ENCODE data around the gene ISL2.

The ISL2 gene

DNA sequence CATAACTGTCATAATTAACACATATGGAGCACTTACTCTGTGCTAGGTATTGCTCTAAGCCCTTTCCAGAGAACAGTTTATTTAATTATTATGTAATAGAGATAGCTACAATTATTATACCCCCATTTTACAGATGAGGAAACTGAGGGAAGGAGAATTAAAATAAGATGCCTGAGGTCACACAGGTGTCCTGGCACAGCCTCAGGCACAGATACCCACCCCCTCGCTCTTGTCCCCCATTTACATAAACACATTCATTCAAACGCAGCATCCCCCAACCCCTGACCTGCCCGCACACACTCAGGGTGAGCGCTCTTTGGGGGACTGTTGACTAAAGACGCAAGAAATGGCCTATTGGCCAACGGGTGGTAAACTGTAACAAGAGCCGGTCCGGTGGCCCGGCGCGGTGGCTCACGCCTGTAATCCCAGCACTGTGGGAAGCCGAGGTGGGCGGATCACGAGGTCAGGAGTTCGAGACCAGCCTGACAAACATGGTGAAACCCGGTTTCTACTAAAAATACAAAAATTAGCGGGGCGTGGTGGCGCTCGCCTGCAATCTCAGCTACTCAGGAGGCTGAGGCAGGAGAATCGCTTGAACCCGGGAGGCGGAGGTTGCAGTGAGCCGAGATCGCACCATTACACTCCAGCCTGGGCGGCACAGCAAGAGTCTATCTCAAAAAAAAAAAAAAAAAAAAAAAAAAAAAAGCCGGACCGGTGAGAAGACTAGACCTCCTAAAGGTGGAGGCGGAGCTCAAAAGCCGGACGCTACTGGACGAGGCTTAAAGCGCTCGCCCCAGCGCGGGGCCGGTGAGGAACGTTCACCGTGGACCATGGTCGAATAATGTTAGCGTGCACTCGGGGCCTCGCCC, 1.9 kb upstream of the ISL2 start:
- no peak overlapping the region for H3K9ac ChIP-seq (ENCODE audit: low read length)

DNA sequence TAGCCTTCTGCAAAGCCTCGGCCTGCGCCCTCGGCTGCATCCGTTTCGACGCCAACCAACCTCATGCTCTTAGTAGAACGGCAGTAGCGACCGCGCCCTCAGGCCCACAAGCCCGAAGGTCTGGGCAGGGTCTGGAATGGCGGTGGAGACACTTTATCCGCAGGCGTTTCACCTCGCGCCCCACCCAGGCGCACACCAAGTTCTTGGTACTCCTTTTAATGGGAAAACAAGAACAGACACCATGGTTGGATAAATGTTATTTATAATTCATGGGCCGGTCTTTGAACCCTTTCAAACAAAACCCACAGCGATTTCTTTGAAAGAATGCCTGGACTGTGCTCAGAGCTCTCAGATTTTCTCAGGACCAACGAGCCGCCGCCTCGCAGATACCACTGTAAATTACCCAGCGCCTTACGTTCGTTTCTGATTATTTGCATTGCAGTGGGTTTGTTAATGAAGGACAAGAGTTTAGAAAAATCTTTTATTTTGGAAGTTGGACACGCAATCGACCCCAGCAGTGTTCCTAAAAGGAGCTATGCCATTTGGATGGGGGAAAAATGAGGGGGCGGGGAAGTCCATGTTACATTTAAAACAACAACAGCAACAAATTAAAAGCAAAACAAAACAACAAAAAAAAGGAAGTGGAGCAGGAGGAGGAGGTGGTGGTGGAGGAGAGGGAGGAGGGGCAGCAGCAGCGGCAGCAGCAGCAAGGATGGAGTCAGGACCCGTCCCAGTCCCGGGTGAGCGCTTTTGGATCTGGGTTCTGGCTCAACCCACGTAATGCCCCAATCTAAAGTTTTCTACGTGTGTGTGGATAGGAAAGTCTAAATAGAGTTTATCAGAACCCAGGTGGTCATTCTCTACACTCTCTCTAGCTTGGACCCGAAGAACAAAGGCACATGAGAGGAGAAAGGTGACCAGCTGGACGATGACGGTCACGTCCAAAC, 993 bp upstream of the ISL2 start:
- H3K9me3 ChIP-seq (ENCODE audit: low read length): no peaks in the 10 kb centered on the region
- no peak for TF ChIP-seq EZH2 (IDR thresholded peaks at IDR 0.05; ENCODE audit: borderline replicate concordance, low read length)
- TF ChIP-seq, protein P1, sequence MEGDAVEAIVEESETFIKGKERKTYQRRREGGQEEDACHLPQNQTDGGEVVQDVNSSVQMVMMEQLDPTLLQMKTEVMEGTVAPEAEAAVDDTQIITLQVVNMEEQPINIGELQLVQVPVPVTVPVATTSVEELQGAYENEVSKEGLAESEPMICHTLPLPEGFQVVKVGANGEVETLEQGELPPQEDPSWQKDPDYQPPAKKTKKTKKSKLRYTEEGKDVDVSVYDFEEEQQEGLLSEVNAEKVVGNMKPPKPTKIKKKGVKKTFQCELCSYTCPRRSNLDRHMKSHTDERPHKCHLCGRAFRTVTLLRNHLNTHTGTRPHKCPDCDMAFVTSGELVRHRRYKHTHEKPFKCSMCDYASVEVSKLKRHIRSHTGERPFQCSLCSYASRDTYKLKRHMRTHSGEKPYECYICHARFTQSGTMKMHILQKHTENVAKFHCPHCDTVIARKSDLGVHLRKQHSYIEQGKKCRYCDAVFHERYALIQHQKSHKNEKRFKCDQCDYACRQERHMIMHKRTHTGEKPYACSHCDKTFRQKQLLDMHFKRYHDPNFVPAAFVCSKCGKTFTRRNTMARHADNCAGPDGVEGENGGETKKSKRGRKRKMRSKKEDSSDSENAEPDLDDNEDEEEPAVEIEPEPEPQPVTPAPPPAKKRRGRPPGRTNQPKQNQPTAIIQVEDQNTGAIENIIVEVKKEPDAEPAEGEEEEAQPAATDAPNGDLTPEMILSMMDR (IDR thresholded peaks at IDR 0.05; ENCODE audit: low read length): no peak
- no peak overlapping the region for H2AFZ ChIP-seq (ENCODE audit: low read length)
- peak overlapping the region; percentile 69 for H3K4me2 ChIP-seq (ENCODE audit: low read length)
- H3K9me2 ChIP-seq (ENCODE audit: low read depth, low read length): no peaks in the 10 kb centered on the region
- no peaks in the 10 kb centered on the region for H3K36me3 ChIP-seq (ENCODE audit: insufficient read depth, low read length)
- no peaks in the 10 kb centered on the region for H4K20me1 ChIP-seq (ENCODE audit: insufficient read depth, low read length)
- H3K79me2 ChIP-seq (ENCODE audit: insufficient read depth, low read length): no peaks in the 10 kb centered on the region
- peak overlapping the region; percentile 55 for H3K4me3 ChIP-seq (ENCODE audit: low read depth, low read length, poor library complexity, severe bottlenecking)
- peaks cover 52% of the 10 kb centered on the region for H3K4me1 ChIP-seq (ENCODE audit: insufficient read depth, low read length, severe bottlenecking)
- no peaks in the 10 kb centered on the region for H3K27me3 ChIP-seq (ENCODE audit: insufficient read depth, low read length)
- H3K27ac ChIP-seq (ENCODE audit: low read depth, low read length, poor library complexity, severe bottlenecking): no peak overlapping the region
- H3F3A ChIP-seq (ENCODE audit: insufficient read depth, low read length): no peaks in the 10 kb centered on the region; the same call in 1 of the 2 replicates
- H3K9ac ChIP-seq (ENCODE audit: low read length): peak overlapping the region; percentile 38

More for the DNA sequence above, 1.9 kb upstream of the ISL2 start:
- H3K9me3 ChIP-seq (ENCODE audit: low read length): no peaks in the 10 kb centered on the region
- no peak overlapping the region for H2AFZ ChIP-seq (ENCODE audit: low read length)
- H3F3A ChIP-seq (ENCODE audit: insufficient read depth, low read length): no peaks in the 10 kb centered on the region; the same call in 1 of the 2 replicates
- no peaks in the 10 kb centered on the region for H3K27me3 ChIP-seq (ENCODE audit: insufficient read depth, low read length)
- peak overlapping the region; percentile 69 for H3K4me2 ChIP-seq (ENCODE audit: low read length)
- no peak for TF ChIP-seq EZH2 (IDR thresholded peaks at IDR 0.05; ENCODE audit: borderline replicate concordance, low read length)
- TF ChIP-seq, protein P1 (IDR thresholded peaks at IDR 0.05; ENCODE audit: low read length): no peak
- H3K4me3 ChIP-seq (ENCODE audit: low read depth, low read length, poor library complexity, severe bottlenecking): peak overlapping the region; percentile 55
- no peaks in the 10 kb centered on the region for H3K36me3 ChIP-seq (ENCODE audit: insufficient read depth, low read length)
- no peaks in the 10 kb centered on the region for H3K9me2 ChIP-seq (ENCODE audit: low read depth, low read length)
- no peaks in the 10 kb centered on the region for H3K79me2 ChIP-seq (ENCODE audit: insufficient read depth, low read length)
- H3K4me1 ChIP-seq (ENCODE audit: insufficient read depth, low read length, severe bottlenecking): peaks cover 43% of the 10 kb centered on the region
- no peak overlapping the region for H3K27ac ChIP-seq (ENCODE audit: low read depth, low read length, poor library complexity, severe bottlenecking)
- H4K20me1 ChIP-seq (ENCODE audit: insufficient read depth, low read length): no peaks in the 10 kb centered on the region

DNA sequence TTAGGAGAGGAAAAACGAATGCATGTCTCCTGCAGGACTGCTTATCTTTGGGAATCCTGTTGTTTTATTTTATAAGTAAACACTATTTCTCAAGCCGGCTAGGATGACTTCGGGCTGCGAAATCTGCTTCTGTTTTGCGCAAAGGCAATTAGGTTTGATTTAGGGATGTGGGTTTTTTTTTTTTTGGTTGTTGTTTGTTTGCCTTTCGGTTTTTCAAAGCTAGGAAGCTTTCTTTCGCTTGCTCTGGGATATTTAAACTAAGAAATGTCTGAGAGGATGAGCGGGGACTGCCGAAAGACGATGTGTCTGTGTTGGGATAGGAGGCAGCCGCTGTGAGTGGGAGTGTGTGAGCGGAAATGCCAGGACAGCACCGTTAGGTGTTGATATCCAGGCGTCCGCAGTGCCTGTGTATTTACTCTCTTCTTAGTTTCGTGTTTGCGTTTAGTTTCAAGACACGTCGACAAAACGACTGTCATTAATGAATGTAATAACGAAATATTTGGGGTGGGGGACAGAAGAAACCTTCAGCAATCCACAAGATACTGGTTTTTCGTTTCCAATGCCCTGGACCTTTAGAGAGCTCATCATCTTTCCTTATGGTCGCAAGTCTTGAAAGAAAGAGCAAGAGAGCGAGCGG, 604 bp downstream of the ISL2 start:
- no peaks in the 10 kb centered on the region for H3K9me2 ChIP-seq (ENCODE audit: low read depth, low read length)
- H3K9ac ChIP-seq (ENCODE audit: low read length): peak overlapping the region; percentile 26; the same call in 1 of the 2 replicates
- H3F3A ChIP-seq (ENCODE audit: insufficient read depth, low read length): no peaks in the 10 kb centered on the region; the same call in 1 of the 2 replicates
- TF ChIP-seq, protein P1 (IDR thresholded peaks at IDR 0.05; ENCODE audit: low read length): no peak
- no peak for TF ChIP-seq EZH2 (IDR thresholded peaks at IDR 0.05; ENCODE audit: borderline replicate concordance, low read length)
- no peak overlapping the region for H3K27ac ChIP-seq (ENCODE audit: low read depth, low read length, poor library complexity, severe bottlenecking)
- no peaks in the 10 kb centered on the region for H3K36me3 ChIP-seq (ENCODE audit: insufficient read depth, low read length)
- H3K4me1 ChIP-seq (ENCODE audit: insufficient read depth, low read length, severe bottlenecking): peaks cover 56% of the 10 kb centered on the region
- H3K27me3 ChIP-seq (ENCODE audit: insufficient read depth, low read length): no peaks in the 10 kb centered on the region
- no peaks in the 10 kb centered on the region for H3K9me3 ChIP-seq (ENCODE audit: low read length)
- no peaks in the 10 kb centered on the region for H3K79me2 ChIP-seq (ENCODE audit: insufficient read depth, low read length)
- H4K20me1 ChIP-seq (ENCODE audit: insufficient read depth, low read length): no peaks in the 10 kb centered on the region
- H2AFZ ChIP-seq (ENCODE audit: low read length): no peak overlapping the region
- H3K4me2 ChIP-seq (ENCODE audit: low read length): peak overlapping the region; percentile 69
- H3K4me3 ChIP-seq (ENCODE audit: low read depth, low read length, poor library complexity, severe bottlenecking): peak overlapping the region; percentile 55
